Thyroid gland (tissue), 4 donors: Measurements from ENCODE around the gene NRM. TPM values are rescaled to one million over a fixed set of nuclear protein-coding genes. Genes with fewer than 3 reads are reported as not detected.

Experiments used
- DNase-seq, 2 donors: peaks; one replicate each; pipeline ENCODE4 v3.0.0-alpha.2; 2019
- H3K27ac ChIP-seq, 3 donors: fragments of 200-600 bp; sonication (generic); 1 replicate in 2 of 3; 2 replicates in 1 of 3; pipeline ENCODE4 v1.5.1; 2016 to 2019; ENCODE audit warnings: mild to moderate bottlenecking in 1 of 3, moderate library complexity in 1 of 3
- H3K27me3 ChIP-seq: fragments of 200-600 bp; sonication (generic); one replicate; pipeline ENCODE4 v1.5.1; 2019
- H3K36me3 ChIP-seq, 2 donors: fragments of 200-600 bp; sonication (generic); one replicate each; pipeline ENCODE4 v1.5.1; 2016 to 2019
- H3K4me1 ChIP-seq, 2 donors: fragments of 200-600 bp; sonication (generic); one replicate each; pipeline ENCODE4 v1.5.1; 2017 to 2019
- H3K4me3 ChIP-seq, 3 donors: fragments of 200-600 bp; sonication (generic); replicated peaks in 1 of 3; 1 replicate in 2 of 3; 2 replicates in 1 of 3; pipeline ENCODE4 v1.5.1; 2016; ENCODE audit warnings: mild to moderate bottlenecking in 1 of 3
- H3K9me3 ChIP-seq: fragments of 200-600 bp; sonication (generic); one replicate; pipeline ENCODE4 v1.5.1; 2017
- POLR2A ChIP-seq, 2 donors: fragments of 450-650 bp; IDR thresholded peaks; one replicate each; pipeline ENCODE4 v1.6.1; 2017; ENCODE audit warnings: antibody characterized with exemption in 2 of 2, mild to moderate bottlenecking in 2 of 2, moderate library complexity in 1 of 2
- WGBS, 2 donors: methylation state at CpG; one replicate each; pipeline ENCODE4 v1.1.5; 2017; 5-methylcytosine and 5-hydroxymethylcytosine counted together
- intact Hi-C: fragments of 100-400 bp; cut with DNase I; formaldehyde crosslinking; loops from one replicate; pipeline ENCODE4 v1.15.1; 2023
- total RNA-seq, 4 donors: library from RNA; depleted of rRNA; stranded (reverse); fragments of >200 nt; gene quantifications; one replicate each; pipeline ENCODE4 v1.2.3, GENCODE V29; 2016
- TF ChIP-seq, protein P1 (sequence below), 6 experiments: fragments of 200-600 bp in 3 of 6; fragments of 450-650 bp in 3 of 6; sonication (generic) in 3 of 6; IDR thresholded peaks; one replicate each; pipeline ENCODE4 v1.5.1; 2016 to 2019; ENCODE audit warnings: antibody characterized with exemption in 6 of 6, mild to moderate bottlenecking in 2 of 6, inconsistent platforms in 1 of 6, moderate library complexity in 1 of 6

The NRM gene
- total RNA-seq, 4 donors from 2014 or later, result 3.5 to 8.3 (median 5.7) TPM

DNA sequence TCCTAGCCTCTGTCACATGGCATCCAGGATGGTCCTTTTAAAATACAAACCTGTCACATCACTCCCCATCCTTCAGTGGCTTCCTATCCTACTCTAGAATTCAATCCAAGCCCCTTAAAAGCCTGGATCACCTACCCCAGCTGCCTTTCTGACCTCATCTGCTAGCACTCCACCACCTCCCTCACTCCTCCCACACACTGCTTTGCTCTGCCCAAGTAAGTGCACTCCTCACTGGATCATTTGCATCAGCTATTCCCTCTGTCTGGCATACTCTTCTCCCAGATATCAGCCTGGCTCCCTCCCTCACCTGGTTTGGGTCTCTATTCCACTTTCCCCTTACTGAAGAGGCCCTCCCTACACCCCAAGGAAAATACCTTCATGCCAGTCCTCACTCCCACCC, 33.3 kb downstream of the NRM start:
- Histone ChIP-seq H3K36me3 (peaks cover 76 to 90% of the 10 kb centered on the region in 2 donors), H3K27me3 (no peaks in the 10 kb centered on the region), H3K4me1 (no peaks in the 10 kb centered on the region), H3K4me3 (no peak overlapping the region), H3K9me3 (no peaks in the 10 kb centered on the region), H3K27ac (no peak overlapping the region)
- no peak for DNase-seq
- TF ChIP-seq, protein P1, sequence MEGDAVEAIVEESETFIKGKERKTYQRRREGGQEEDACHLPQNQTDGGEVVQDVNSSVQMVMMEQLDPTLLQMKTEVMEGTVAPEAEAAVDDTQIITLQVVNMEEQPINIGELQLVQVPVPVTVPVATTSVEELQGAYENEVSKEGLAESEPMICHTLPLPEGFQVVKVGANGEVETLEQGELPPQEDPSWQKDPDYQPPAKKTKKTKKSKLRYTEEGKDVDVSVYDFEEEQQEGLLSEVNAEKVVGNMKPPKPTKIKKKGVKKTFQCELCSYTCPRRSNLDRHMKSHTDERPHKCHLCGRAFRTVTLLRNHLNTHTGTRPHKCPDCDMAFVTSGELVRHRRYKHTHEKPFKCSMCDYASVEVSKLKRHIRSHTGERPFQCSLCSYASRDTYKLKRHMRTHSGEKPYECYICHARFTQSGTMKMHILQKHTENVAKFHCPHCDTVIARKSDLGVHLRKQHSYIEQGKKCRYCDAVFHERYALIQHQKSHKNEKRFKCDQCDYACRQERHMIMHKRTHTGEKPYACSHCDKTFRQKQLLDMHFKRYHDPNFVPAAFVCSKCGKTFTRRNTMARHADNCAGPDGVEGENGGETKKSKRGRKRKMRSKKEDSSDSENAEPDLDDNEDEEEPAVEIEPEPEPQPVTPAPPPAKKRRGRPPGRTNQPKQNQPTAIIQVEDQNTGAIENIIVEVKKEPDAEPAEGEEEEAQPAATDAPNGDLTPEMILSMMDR (IDR thresholded peaks at IDR 0.05), result no peak
- TF ChIP-seq POLR2A (IDR thresholded peaks at IDR 0.05), result no peak
- intact Hi-C loops, result no loop called here

DNA sequence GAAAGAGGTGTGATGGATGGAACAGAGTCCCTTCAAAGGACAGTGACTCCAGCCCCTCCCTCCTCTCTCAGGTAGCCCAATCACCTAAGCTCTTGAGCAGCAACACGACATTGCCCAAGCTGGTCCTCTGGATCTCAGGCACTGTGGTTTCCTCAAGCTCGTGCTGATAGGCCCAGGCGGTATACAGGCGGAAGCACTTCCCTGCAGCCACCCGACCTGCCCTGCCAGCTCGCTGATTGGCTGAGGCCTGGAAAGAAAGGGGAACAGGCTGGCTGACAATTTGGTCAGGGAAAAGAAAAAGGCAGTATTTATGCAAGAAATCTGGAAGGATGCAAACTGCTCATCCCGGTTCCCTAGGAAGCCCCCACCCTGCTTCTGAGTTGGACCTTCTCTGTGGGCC, 34.3 kb downstream of the NRM start:
- Histone ChIP-seq H3K27me3 (no peaks in the 10 kb centered on the region), H3K36me3 (peaks cover 76 to 90% of the 10 kb centered on the region in 2 donors)
- intact Hi-C loops, result no loop called here

DNA sequence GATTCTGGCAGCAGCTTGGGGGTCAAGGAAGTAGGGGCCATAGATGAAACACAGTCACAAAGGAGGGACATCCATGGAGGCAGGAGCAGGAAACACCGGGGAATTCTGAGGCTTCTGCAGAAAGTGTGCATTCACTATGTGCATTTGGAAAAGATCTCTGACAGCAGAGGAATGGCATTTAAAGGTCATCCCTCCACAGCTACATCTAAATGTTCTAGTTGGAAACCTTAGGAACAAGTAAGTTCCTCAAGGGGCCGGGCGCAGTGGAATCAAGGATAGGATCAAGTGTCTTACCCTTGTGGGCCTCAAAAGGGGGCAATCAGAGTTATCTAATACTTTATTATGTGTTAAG, 35.1 kb downstream of the NRM start:
- H3K9me3 ChIP-seq, result no peaks in the 10 kb centered on the region
- H3K4me1 ChIP-seq, result no peaks in the 10 kb centered on the region
- DNase-seq, result no peak
- no peaks in the 10 kb centered on the region for H3K27me3 ChIP-seq
- intact Hi-C loops, result no loop called here
- WGBS, 2 donors, result 97% methylated on average over 3 of the region's 3 CpGs
- H3K27ac ChIP-seq, result no peak overlapping the region
- TF ChIP-seq, protein P1 (IDR thresholded peaks at IDR 0.05), result no peak
- no peak for TF ChIP-seq POLR2A (IDR thresholded peaks at IDR 0.05)
- no peak overlapping the region for H3K4me3 ChIP-seq
- peaks cover 73 to 92% of the 10 kb centered on the region in 2 donors for H3K36me3 ChIP-seq

More for the DNA sequence above, 34.3 kb downstream of the NRM start:
- WGBS, 2 donors, result 83 to 85% methylated on average over 1 to 7 of the region's 7 CpGs
- no peak for DNase-seq
- no peak overlapping the region for H3K4me3 ChIP-seq
- H3K9me3 ChIP-seq, result no peaks in the 10 kb centered on the region
- no peak overlapping the region for H3K27ac ChIP-seq
- no peaks in the 10 kb centered on the region for H3K4me1 ChIP-seq
- TF ChIP-seq, protein P1 (IDR thresholded peaks at IDR 0.05), result no peak
- TF ChIP-seq POLR2A (IDR thresholded peaks at IDR 0.05), result no peak

DNA sequence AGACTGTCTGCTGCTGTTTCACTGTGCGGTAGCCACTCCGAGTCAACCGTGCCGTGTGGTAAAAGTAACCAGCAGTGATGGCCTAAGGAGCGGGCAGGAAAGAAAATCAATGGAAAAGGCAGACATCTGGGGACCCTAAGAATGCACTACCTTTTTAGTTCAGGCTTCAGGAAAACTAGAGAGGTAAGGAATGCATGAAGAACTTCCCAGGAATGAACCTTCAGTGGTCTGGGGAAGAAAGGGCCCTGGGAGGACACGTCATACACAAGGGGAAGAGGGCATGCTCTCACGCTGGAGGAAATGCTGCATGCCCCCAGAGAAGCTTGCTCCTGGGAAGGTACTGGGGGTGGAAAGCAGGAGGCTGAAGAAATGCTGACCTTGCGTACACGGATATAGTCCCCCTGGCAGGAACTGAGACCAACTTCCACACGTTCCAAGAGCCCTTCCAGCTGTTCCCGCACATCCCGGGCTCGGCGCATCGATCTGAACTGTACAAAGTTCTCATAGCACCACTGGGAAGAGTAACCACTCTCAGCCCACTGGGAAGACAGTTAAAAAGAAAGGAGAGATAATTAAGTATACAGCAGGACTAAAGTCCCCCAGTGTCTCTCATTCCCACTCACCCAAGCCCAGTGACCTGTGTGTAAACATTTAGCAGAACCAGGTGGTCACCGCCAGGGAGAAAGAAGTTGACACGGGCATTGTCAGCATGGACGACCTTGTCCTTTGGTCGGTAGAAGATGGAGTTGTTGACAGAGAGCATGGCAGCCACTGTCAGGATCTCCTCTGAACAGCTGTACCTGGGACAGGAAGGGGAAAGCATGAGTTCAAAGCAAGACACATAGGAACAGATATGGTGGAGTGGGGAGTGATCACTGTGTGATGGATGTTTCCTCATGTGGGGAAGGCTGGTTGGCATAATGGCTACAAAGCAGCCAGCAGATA, 35.7 kb downstream of the NRM start:
- no peak for TF ChIP-seq POLR2A (IDR thresholded peaks at IDR 0.05)
- TF ChIP-seq, protein P1 (IDR thresholded peaks at IDR 0.05), result no peak
- 92 to 95% methylated on average over 19 of the region's 19 CpGs for WGBS, 2 donors
- DNase-seq, result no peak
- no peak overlapping the region for H3K27ac ChIP-seq
- H3K27me3 ChIP-seq, result no peaks in the 10 kb centered on the region
- H3K4me1 ChIP-seq, result no peaks in the 10 kb centered on the region
- no peaks in the 10 kb centered on the region for H3K9me3 ChIP-seq
- intact Hi-C loops, result no loop called here
- H3K4me3 ChIP-seq, result no peak overlapping the region
- H3K36me3 ChIP-seq, result peaks cover 72 to 90% of the 10 kb centered on the region in 2 donors

DNA sequence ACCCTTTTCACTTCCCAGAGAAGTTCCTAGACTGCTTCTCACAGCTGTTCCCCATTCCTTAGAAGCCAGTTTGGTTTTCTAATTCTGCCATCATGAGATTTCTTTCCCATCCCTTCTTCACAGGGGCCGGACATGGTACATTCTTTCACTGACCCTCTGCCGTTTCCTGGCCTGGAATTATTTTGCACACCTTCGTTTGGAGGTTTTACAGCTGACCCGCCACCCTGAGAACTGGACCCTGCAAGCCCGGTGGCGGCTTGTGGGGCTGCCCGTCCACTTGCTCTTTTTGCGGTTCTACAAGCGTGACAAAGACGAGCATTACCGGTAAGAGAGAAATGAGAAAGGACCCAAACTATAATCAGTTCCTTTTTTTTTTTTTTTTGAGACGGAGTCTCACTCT, 39.6 kb downstream of the NRM start:
- H3K27ac ChIP-seq, result no peak overlapping the region
- intact Hi-C loops, result no loop called here
- no peaks in the 10 kb centered on the region for H3K9me3 ChIP-seq
- TF ChIP-seq POLR2A (IDR thresholded peaks at IDR 0.05), result no peak
- TF ChIP-seq, protein P1 (IDR thresholded peaks at IDR 0.05), result no peak
- DNase-seq, result no peak
- H3K36me3 ChIP-seq, result peaks cover 51 to 55% of the 10 kb centered on the region in 2 donors
- no peaks in the 10 kb centered on the region for H3K27me3 ChIP-seq
- no peak overlapping the region for H3K4me3 ChIP-seq
- H3K4me1 ChIP-seq, result peaks cover 6 to 14% of the 10 kb centered on the region in 2 donors
- 93 to 94% methylated on average over 12 of the region's 12 CpGs for WGBS, 2 donors
